Measurements from ENCODE around the gene AP1S2.

The AP1S2 gene

GRCh38 chrX:15812192-15812938, 42.2 kb downstream of the AP1S2 start:
- no peak for DNase-seq (ENCODE audit: low read depth)

GRCh38 chrX:15808254-15808653, 46.4 kb downstream of the AP1S2 start:
- DNase-seq (ENCODE audit: low read depth): no peak

GRCh38 chrX:15804563-15804962, 50.0 kb downstream of the AP1S2 start:
- DNase-seq (ENCODE audit: low read depth): no peak

GRCh38 chrX:15797707-15798106, 56.9 kb downstream of the AP1S2 start:
- DNase-seq (ENCODE audit: low read depth): no peak

- DNase-seq (ENCODE audit: low read depth): no peak
These were observed 63.8 kb downstream of the AP1S2 start for GRCh38 chrX:15790769-15791290.

- DNase-seq (ENCODE audit: low read depth): peak; percentile 55
These were observed 64.4 kb downstream of the AP1S2 start, which contains the start of gene ZRSR2 for GRCh38 chrX:15789979-15790768. Gene ZRSR2, plus strand, starts transcription at chrX:15790484. Its CDS starts 12 bp downstream, at chrX:15790496.

GRCh38 chrX:15786915-15787314, 67.7 kb downstream of the AP1S2 start:
- no peak for DNase-seq (ENCODE audit: low read depth)

DNA sequence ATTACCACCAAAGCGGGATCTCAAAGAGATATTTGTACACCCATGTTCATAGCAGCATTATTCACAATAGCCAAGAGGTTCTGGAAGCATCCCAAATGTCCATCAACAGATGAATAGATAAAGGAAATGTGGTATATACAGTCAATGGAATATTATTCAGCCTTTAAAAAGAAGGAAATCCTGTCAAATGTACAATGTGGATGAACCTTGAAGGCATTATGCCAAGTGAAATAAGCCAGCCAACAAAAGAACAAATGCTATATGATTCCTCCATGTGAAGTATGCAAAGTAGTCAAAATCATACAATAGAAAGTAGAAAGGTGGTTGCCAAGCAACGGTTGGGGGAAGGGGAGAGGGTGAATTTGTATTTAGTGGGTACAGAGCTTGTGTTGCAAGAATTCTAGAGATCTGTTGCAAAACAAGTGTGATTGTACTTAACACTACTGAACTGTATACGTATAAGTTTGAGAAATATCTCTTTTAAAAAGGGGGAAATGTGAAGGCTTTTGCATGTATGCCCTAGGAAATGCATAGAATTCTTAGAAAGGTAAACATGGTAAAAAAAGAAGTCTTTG, 69.3 kb downstream of the AP1S2 start:
- no peak for DNase-seq (ENCODE audit: low read depth)

DNA sequence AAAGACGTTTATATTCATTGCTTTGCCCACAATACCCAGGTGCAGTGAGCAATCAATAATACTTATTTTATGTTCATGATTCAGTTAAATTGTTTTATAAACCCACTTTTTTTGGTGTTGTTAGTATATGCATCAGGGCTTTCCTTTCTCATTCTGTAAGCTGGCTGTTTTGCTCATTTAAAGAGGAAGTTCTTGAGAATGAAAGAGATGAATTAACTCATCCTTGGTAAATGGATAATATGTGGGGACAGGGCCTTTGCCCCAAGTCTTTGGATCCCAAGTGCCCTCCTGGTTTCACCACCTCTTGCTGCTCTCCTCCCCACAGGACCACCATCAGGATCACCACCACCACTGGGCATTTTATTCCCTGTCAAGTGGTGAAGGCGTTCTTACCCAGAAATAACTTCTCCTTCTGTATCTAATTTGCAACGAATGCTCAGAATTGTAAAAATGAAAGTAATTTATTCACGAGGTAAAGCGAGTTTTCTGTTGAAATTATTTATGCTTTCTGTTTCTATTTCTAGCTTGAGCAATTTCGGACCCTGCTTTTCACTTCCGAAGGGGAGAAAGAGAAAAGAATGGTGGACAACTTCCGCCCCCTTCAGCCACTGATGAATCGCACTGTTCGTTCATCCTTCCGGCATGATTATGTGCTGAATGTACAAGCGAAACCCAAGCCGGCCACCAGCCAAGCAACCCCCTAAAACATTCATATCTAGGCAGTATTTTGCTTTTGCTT, 72.5 kb downstream of the AP1S2 start:
- peak; percentile 1 for DNase-seq (ENCODE audit: low read depth)

All from fibroblast of gingiva (primary cell).